GM12864 (cell line): ENCODE measurements around the gene ZNF343.

ENCODE experiments used
- DNase-seq: peaks from one replicate; pipeline ENCODE4 v3.0.0-alpha.2; 2011; ENCODE audit warnings: low read depth
- H3K4me3 ChIP-seq: 2 replicates; pipeline ENCODE4 v1.5.1; 2011; ENCODE audit warnings: mild to moderate bottlenecking, low read depth, low read length, control low read depth
- TF ChIP-seq, protein P1 (sequence below): IDR thresholded peaks from 2 replicates; pipeline ENCODE4 v1.5.1; 2011; ENCODE audit warnings: low read depth, mild to moderate bottlenecking, moderate library complexity, low read length, control low read depth, inconsistent platforms; ENCODE audit errors: missing control alignments

ZNF343 gene

GRCh38 chr20:2508631-2509467, at the start of gene ZNF343:
Gene ZNF343, minus strand, starts transcription at chr20:2508915. Its CDS starts 15,020 bp downstream, at chr20:2493895.
- TF ChIP-seq, protein P1, sequence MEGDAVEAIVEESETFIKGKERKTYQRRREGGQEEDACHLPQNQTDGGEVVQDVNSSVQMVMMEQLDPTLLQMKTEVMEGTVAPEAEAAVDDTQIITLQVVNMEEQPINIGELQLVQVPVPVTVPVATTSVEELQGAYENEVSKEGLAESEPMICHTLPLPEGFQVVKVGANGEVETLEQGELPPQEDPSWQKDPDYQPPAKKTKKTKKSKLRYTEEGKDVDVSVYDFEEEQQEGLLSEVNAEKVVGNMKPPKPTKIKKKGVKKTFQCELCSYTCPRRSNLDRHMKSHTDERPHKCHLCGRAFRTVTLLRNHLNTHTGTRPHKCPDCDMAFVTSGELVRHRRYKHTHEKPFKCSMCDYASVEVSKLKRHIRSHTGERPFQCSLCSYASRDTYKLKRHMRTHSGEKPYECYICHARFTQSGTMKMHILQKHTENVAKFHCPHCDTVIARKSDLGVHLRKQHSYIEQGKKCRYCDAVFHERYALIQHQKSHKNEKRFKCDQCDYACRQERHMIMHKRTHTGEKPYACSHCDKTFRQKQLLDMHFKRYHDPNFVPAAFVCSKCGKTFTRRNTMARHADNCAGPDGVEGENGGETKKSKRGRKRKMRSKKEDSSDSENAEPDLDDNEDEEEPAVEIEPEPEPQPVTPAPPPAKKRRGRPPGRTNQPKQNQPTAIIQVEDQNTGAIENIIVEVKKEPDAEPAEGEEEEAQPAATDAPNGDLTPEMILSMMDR, result no peak
- peak within 1 kb of the TSS; percentile 87 for H3K4me3 ChIP-seq
- peak; percentile 59 for DNase-seq

GRCh38 chr20:2557873-2558580, 49.3 kb upstream of the ZNF343 start:
- H3K4me3 ChIP-seq, result no peak overlapping the region
- TF ChIP-seq, protein P1, result no peak
- DNase-seq, result no peak

- no peak overlapping the region for H3K4me3 ChIP-seq
- TF ChIP-seq, protein P1, result no peak
- DNase-seq, result no peak
Observed at GRCh38 chr20:2545594-2545993, 36.9 kb upstream of the ZNF343 start.

GRCh38 chr20:2544211-2544610, 35.5 kb upstream of the ZNF343 start:
- TF ChIP-seq, protein P1, result no peak
- no peak for DNase-seq

GRCh38 chr20:2542361-2542760, 33.6 kb upstream of the ZNF343 start:
- TF ChIP-seq, protein P1, result no peak
- no peak overlapping the region for H3K4me3 ChIP-seq
- DNase-seq, result no peak

More at GRCh38 chr20:2544211-2544610, 35.5 kb upstream of the ZNF343 start:
- no peak overlapping the region for H3K4me3 ChIP-seq

GRCh38 chr20:2541940-2542339, 33.2 kb upstream of the ZNF343 start:
- TF ChIP-seq, protein P1, result no peak
- H3K4me3 ChIP-seq, result no peak overlapping the region
- DNase-seq, result no peak
